ENCODE results near the gene DIO2.

Gene DIO2

DNA sequence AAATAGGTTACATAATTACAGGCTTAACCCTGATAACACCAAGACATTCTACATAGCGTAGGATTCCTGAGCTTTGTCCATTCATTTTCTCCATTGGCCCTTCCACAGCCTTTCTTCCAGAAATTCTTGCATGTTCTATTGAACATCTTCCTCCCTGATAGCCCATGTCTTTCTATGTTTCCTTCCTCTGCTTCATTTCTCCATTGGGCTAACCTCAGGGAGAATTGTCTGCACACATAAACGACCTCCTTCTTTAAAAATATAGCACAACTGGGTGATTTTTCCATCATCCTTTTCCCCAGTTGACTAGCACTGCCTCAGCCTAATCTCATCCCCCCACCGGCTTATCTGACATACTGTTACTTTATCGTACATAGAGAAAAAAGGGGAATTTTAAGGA, 11.2 kb downstream of the DIO2 start:
- Histone ChIP-seq H3K27ac (no peak overlapping the region), H3K4me3 (ENCODE audit: low read depth, low read length) (no peak overlapping the region), H3K9me3 (ENCODE audit: severe bottlenecking) (no peaks in the 10 kb centered on the region), H3K36me3 (no peaks in the 10 kb centered on the region), H3K27me3 (ENCODE audit: insufficient read depth, low read depth, severe bottlenecking) (no peaks in the 10 kb centered on the region)
- DNase-seq = no peak
- TF ChIP-seq, protein P1, sequence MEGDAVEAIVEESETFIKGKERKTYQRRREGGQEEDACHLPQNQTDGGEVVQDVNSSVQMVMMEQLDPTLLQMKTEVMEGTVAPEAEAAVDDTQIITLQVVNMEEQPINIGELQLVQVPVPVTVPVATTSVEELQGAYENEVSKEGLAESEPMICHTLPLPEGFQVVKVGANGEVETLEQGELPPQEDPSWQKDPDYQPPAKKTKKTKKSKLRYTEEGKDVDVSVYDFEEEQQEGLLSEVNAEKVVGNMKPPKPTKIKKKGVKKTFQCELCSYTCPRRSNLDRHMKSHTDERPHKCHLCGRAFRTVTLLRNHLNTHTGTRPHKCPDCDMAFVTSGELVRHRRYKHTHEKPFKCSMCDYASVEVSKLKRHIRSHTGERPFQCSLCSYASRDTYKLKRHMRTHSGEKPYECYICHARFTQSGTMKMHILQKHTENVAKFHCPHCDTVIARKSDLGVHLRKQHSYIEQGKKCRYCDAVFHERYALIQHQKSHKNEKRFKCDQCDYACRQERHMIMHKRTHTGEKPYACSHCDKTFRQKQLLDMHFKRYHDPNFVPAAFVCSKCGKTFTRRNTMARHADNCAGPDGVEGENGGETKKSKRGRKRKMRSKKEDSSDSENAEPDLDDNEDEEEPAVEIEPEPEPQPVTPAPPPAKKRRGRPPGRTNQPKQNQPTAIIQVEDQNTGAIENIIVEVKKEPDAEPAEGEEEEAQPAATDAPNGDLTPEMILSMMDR (IDR thresholded peaks at IDR 0.05; ENCODE audit: low read depth, low read length) = no peak

DNA sequence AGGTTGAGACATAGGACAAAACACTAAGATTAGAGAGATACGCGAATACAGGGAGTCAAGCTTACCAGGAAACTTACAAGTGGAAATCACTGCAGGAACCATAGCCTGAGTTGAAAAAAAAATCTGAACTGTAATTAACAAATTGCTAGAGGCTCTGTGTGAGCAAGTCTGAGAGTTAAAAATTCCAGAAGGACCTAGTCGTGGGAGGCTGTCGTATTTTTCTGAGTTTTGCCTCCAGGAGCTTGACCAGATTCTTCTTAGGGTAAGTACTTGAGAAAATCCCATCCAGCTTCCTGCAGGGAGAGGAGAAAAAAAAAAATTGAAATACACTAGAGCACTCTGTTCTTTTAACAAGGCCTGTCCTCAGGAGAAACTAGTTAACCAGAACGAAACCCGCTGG, 22.7 kb downstream of the DIO2 start:
- Histone ChIP-seq H3K9me3 (ENCODE audit: severe bottlenecking) (no peaks in the 10 kb centered on the region), H3K4me3 (ENCODE audit: low read depth, low read length) (no peak overlapping the region), H3K27ac (no peak overlapping the region), H3K27me3 (ENCODE audit: insufficient read depth, low read depth, severe bottlenecking) (no peaks in the 10 kb centered on the region), H3K36me3 (no peaks in the 10 kb centered on the region)
- TF ChIP-seq, protein P1 (IDR thresholded peaks at IDR 0.05; ENCODE audit: low read depth, low read length) = no peak
- no peak for DNase-seq

DNA sequence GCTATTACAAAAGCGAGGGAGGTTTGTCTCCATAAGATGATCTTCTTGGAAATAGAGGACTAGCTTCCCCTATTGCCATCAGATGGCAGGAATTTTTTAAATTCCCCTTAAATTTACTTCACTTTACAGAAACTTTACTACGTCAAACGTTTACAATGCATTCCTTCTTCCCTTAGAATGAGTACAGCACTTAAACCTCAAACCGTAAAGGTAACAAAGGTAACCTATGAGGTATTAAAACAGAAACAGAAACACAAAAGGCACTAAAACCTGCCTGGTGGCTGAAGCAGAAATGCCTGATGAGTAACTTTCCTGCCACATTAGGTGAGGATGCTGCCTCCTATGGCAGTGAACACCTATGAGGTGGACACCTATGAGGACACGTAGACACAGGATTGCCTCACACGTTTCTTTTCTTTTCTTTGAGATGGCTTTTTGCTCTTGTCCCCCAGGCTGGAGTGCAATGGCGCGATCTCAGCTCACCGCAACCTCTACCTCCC, 25.0 kb downstream of the DIO2 start:
- no peak for DNase-seq
- Histone ChIP-seq H3K27ac (no peak overlapping the region), H3K4me3 (ENCODE audit: low read depth, low read length) (no peak overlapping the region), H3K27me3 (ENCODE audit: insufficient read depth, low read depth, severe bottlenecking) (no peaks in the 10 kb centered on the region), H3K9me3 (ENCODE audit: severe bottlenecking) (no peaks in the 10 kb centered on the region), H3K36me3 (no peaks in the 10 kb centered on the region)
- TF ChIP-seq, protein P1 (IDR thresholded peaks at IDR 0.05; ENCODE audit: low read depth, low read length) = no peak

DNA sequence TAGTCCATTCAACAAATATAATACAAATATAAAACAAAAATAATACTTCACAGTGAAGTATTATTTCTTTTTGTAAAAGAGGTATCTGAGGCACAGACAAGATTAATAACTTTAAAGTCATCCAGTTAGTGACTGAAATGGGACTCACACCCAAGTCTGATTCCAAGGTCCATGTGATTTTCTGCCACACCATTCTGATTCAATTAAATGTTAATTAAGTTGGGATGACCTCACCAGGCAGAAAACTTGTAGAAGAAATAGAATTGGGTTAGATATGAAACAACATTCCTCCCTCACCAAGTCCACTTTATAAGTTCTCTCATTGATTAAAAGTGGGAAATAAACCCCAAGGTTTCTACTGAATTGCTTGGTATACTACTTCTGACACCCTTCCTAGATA, 34.4 kb downstream of the DIO2 start:
- H3K9me3 ChIP-seq (ENCODE audit: severe bottlenecking) = no peaks in the 10 kb centered on the region
- no peak overlapping the region for H3K4me3 ChIP-seq (ENCODE audit: low read depth, low read length)
- H3K36me3 ChIP-seq = no peaks in the 10 kb centered on the region
- TF ChIP-seq, protein P1 (IDR thresholded peaks at IDR 0.05; ENCODE audit: low read depth, low read length) = no peak
- no peaks in the 10 kb centered on the region for H3K27me3 ChIP-seq (ENCODE audit: insufficient read depth, low read depth, severe bottlenecking)
- no peak for DNase-seq
- no peak overlapping the region for H3K27ac ChIP-seq

DNA sequence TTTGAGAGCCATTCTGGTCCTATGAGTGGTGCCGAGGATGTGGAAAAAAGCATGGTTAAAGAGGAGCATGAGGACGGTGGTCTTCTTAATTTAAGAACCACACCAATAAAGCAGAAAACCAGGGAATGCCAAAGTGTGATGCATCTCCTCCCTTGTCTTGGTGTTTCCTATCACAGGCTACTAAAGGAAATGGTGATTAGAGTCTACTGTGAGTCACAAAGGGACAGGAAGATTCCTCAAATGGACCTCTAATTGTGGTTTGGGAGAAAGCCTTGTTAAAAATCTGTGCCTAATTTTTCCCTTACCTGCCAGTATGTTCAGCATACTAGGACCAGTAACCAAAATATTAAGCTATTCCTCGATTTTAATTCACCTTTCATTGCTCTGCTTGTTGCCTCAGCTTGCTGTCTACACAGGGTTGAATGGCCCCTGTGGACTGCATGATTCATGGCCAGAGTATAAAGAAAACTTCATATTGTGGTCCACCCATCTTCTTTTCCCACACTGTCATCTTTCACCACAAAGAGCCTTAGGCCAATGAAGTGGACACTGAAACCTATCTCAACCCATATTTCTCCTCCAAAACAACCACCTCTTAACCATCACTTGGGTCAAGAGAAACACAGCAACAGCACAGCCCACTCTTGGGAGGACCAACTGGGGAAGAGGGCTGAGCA, 38.8 kb downstream of the DIO2 start:
- Histone ChIP-seq H3K27me3 (ENCODE audit: insufficient read depth, low read depth, severe bottlenecking) (no peaks in the 10 kb centered on the region), H3K36me3 (no peaks in the 10 kb centered on the region), H3K27ac (no peak overlapping the region), H3K4me3 (ENCODE audit: low read depth, low read length) (no peak overlapping the region), H3K9me3 (ENCODE audit: severe bottlenecking) (no peaks in the 10 kb centered on the region)
- TF ChIP-seq, protein P1 (IDR thresholded peaks at IDR 0.05; ENCODE audit: low read depth, low read length) = no peak
- no peak for DNase-seq

Measured in WERI-Rb-1 (cell line).